Psoas muscle (tissue), 8 donors: Measurements from ENCODE around the gene NLRC5. TPM values are rescaled to one million over a fixed set of nuclear protein-coding genes. Genes with fewer than 3 reads are reported as not detected.

Experiments used
- ATAC-seq, 4 donors: fragments of 200-7000 bp; cut with Tn5 transposase; one replicate each; pipeline ENCODE4 v1.9.1; 2020; ENCODE audit warnings: moderate library complexity in 3 of 4, mild to moderate bottlenecking in 2 of 4
- DNase-seq, 2 donors: peaks; one replicate each; pipeline ENCODE4 v3.0.0-alpha.2; 2020
- H3K27ac ChIP-seq: fragments of 200-600 bp; one replicate; pipeline ENCODE4 v1.8.0; 2022
- H3K27me3 ChIP-seq, 3 donors: fragments of 200-600 bp in 1 of 3; one replicate each; pipeline versions ENCODE4 v1.6.1 to v1.8.0; 2013 to 2022; ENCODE audit warnings: low read length in 2 of 3, mild to moderate bottlenecking in 2 of 3, moderate library complexity in 1 of 3; ENCODE audit not compliant: insufficient read depth in 3 of 3
- H3K36me3 ChIP-seq, 2 donors: fragments of 200-600 bp in 1 of 2; one replicate each; pipeline versions ENCODE4 v1.6.1 to v1.8.0; 2013 to 2022; ENCODE audit warnings: low read depth in 1 of 2, mild to moderate bottlenecking in 1 of 2, moderate library complexity in 1 of 2; ENCODE audit not compliant: insufficient read depth in 1 of 2
- H3K4me1 ChIP-seq: fragments of 200-600 bp; one replicate; pipeline ENCODE4 v1.8.0; 2022
- H3K4me3 ChIP-seq: fragments of 200-600 bp; one replicate; pipeline ENCODE4 v1.8.0; 2022; ENCODE audit warnings: mild to moderate bottlenecking
- H3K9me3 ChIP-seq: fragments of 200-600 bp; one replicate; pipeline ENCODE4 v1.8.0; 2022
- WGBS, 3 donors: extraction: QIAGEN DNeasy Blood & Tissue Kit; methylation state at CpG; one replicate each; pipeline versions ENCODE4 v1.1.6 to v1.1.7; 2013; 5-methylcytosine and 5-hydroxymethylcytosine counted together
- intact Hi-C, 2 donors: fragments of 100-400 bp; cut with DNase I; formaldehyde crosslinking; loops; one replicate each; pipeline versions ENCODE4 v1.11.0 to v1.14.2; 2022
- polyA plus RNA-seq, 3 donors: library from polyadenylated mRNA; stranded (reverse); fragments of 200-250 nt; gene quantifications; one replicate each; pipeline ENCODE4 v1.2.3, GENCODE V29; 2013
- total RNA-seq, 4 donors: library from RNA; stranded (reverse); fragmentation: NEBNext Ultra II Directional in 2 of 4; extraction: Animal tissue kit (Norgen Biotek cat#: 25700) in 2 of 4; gene quantifications; one replicate each; pipeline versions ENCODE4 v1.2.1 to v1.2.4, GENCODE V29; 2021 to 2023
- TF ChIP-seq, protein P1 (sequence below): fragments of 200-600 bp; IDR thresholded peaks from one replicate; pipeline ENCODE4 v1.8.0; 2022; ENCODE audit warnings: antibody characterized with exemption
- donor health status: healthy with polysubstance abuse.
- donor health status: DM: no; HTN: no; CAD: no; lungs with moderate emphysema.
- donor health status: Bipolar disorder and iron deficiency.
- donor health status: healthy.
- donor health status: DM: yes; HTN: yes; CAD: no.
- donor health status: DM: no; HTN: no; CAD: no.
- donor health status: DM: no; HTN: no; CAD: no.
- donor health status: DM: yes; HTN: yes; CAD: no.

The NLRC5 gene
- total and polyA plus RNA-seq, 7 donors = 2.3 to 13.6 (median 6.4) TPM

DNA sequence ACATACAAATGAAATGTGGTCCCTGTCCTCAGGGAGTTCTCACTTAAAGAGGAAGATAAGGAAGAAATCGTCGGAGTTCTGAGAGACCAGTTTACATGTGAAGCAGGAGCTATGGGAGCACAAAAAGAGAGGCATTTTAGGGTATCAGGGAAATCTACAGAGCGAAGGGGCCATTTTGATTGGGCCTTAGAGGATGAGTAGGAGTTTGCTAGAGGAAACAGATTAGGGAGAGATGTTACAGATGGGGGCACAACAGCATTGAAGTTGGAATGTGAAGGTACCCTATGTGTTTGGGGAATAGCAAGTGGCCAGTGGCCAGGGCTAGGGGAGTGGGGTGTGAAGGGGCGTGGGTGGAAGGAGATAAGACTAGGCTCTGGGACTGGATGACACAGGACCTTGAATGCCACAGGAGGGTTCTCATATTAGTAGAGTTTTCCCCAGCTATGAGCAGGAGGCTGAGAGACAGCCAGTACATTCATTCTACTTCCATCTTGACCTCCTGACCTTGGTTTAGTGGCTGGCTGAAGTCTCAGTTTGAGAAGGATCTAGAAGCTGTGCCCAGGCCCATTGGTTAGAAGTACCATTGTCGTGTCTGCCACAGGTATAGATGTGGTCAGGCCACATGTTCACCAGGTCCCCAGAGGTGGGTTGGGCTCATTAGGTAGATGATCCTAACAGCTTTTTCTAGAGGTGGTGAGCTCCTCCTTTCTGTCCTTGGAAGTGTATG, 137.8 kb downstream of the NLRC5 start:
- TF ChIP-seq, protein P1, sequence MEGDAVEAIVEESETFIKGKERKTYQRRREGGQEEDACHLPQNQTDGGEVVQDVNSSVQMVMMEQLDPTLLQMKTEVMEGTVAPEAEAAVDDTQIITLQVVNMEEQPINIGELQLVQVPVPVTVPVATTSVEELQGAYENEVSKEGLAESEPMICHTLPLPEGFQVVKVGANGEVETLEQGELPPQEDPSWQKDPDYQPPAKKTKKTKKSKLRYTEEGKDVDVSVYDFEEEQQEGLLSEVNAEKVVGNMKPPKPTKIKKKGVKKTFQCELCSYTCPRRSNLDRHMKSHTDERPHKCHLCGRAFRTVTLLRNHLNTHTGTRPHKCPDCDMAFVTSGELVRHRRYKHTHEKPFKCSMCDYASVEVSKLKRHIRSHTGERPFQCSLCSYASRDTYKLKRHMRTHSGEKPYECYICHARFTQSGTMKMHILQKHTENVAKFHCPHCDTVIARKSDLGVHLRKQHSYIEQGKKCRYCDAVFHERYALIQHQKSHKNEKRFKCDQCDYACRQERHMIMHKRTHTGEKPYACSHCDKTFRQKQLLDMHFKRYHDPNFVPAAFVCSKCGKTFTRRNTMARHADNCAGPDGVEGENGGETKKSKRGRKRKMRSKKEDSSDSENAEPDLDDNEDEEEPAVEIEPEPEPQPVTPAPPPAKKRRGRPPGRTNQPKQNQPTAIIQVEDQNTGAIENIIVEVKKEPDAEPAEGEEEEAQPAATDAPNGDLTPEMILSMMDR = no peak
- H3K9me3 ChIP-seq = no peaks in the 10 kb centered on the region
- ATAC-seq (no peak), DNase-seq (no peak)
- no peak overlapping the region for H3K27ac ChIP-seq
- intact Hi-C loops = no loop called here
- WGBS, 3 donors = 93 to 96% (median 94%) methylated on average over 5 of the region's 5 CpGs
- no peaks in the 10 kb centered on the region for H3K4me1 ChIP-seq
- no peak overlapping the region for H3K4me3 ChIP-seq
- no peaks in the 10 kb centered on the region for H3K27me3 ChIP-seq
- H3K36me3 ChIP-seq = peaks cover 0 to 13% of the 10 kb centered on the region in 2 donors

DNA sequence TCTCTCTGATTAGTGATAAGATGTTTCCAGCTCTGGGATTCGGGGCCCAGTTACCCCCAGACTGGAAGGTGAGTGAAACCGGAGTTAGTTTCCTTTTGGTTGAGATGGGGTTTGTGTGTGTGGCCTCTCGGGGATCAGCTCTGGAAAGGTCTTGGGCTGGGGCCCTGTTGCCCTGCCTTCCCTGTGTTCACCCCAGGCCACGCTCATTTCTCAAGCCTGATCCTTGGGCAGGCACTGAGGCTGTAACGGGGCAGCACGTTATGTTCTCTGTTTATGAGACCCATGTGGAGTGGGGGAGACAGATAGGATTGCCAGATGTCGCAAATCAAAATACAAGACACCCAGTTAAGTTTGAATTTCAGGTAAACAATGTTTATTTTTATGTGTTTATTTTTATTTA, 138.5 kb downstream of the NLRC5 start:
- DNase-seq = no peak
- Histone ChIP-seq H3K4me3 (no peak overlapping the region), H3K36me3 (peaks cover 0 to 9% of the 10 kb centered on the region in 2 donors), H3K9me3 (no peaks in the 10 kb centered on the region), H3K4me1 (no peaks in the 10 kb centered on the region), H3K27ac (no peak overlapping the region), H3K27me3 (no peaks in the 10 kb centered on the region)
- TF ChIP-seq, protein P1 = no peak
- WGBS, 3 donors = 94 to 99% (median 95%) methylated on average over 7 of the region's 7 CpGs
- intact Hi-C loops = no loop called here
- no peak for ATAC-seq

DNA sequence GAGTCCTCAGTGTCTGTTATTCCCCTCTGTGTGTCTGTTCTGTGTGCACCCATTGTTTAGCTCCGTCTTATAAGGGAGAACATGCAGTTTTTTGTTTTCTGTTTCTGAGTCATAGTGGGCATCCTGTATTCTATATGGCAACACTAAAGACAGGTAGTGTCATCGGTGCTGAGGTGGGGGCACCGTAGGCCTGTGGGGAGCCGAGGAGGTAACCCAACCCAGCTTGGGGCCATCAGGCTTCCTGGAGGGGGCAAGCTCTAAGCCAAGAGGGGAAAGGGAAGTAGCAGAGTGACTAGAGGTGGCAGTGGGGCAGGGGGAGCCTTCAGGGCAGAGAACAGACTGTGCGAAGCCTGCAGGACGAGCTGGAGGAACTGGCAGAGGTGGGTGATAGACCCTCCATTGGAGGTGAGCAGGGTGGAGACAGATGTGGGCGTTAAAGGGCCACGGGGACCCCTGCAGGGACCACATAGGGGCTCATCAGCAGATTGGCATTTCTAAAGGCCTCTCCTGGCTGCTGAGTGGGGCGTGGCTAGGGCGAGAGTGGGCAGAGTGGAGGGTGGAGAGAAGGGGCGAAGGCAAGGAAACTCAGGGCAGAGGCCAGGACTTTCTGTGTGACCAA, 139.5 kb downstream of the NLRC5 start:
- H3K4me3 ChIP-seq = no peak overlapping the region
- H3K27me3 ChIP-seq = no peaks in the 10 kb centered on the region
- 87 to 88% (median 87%) methylated on average over 11 of the region's 11 CpGs for WGBS, 3 donors
- intact Hi-C loops = no loop called here
- no peaks in the 10 kb centered on the region for H3K9me3 ChIP-seq
- no peaks in the 10 kb centered on the region for H3K36me3 ChIP-seq
- H3K27ac ChIP-seq = no peak overlapping the region
- no peak for ATAC-seq
- no peak for DNase-seq
- H3K4me1 ChIP-seq = no peaks in the 10 kb centered on the region
- TF ChIP-seq, protein P1 = no peak

DNA sequence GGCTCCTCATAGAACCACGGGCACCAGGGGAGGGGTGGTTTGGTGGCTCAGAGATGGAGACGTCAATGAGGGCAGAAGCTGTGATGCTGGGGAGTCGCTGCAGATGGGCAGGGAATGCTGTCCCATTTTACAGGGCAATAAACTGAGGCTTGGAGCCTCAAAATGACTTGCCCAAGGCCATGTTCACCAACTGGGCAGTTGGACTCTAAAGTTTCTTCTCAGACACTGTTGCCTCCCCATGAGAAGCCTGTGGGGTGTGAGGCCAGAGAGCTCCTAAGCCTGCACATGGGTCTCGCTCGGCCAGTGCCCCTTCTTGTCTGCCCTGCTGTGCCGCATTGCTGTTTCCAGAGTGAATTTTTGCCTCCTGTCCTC, 141.6 kb downstream of the NLRC5 start:
- no peaks in the 10 kb centered on the region for H3K36me3 ChIP-seq
- H3K27me3 ChIP-seq = no peaks in the 10 kb centered on the region
- 95 to 96% (median 95%) methylated on average over 6 of the region's 6 CpGs for WGBS, 3 donors
- no peak overlapping the region for H3K27ac ChIP-seq
- DNase-seq (no peak), ATAC-seq (no peak)
- TF ChIP-seq, protein P1 = no peak
- intact Hi-C loops = no loop called here
- no peaks in the 10 kb centered on the region for H3K4me1 ChIP-seq
- no peaks in the 10 kb centered on the region for H3K9me3 ChIP-seq
- H3K4me3 ChIP-seq = no peak overlapping the region
